ENCODE results near the gene DLGAP1.

The DLGAP1 gene

GRCh38 chr18:3468833-3469232 is 986.3 kb downstream of the DLGAP1 start:
- peak; percentile 54 for DNase-seq (ENCODE audit: low spot score)

- no peak for DNase-seq (ENCODE audit: low spot score)
These were observed 986.9 kb downstream of the DLGAP1 start for GRCh38 chr18:3468066-3468705.

GRCh38 chr18:3466872-3467271 is 988.2 kb downstream of the DLGAP1 start:
- DNase-seq (ENCODE audit: low spot score): no peak

- peak; percentile 75 for DNase-seq (ENCODE audit: low spot score)
These were observed 989.1 kb downstream of the DLGAP1 start for GRCh38 chr18:3466045-3466444.

GRCh38 chr18:3463051-3463450 is 992.1 kb downstream of the DLGAP1 start:
- DNase-seq (ENCODE audit: low spot score): no peak

- DNase-seq (ENCODE audit: low spot score): no peak
These were observed 993.4 kb downstream of the DLGAP1 start for GRCh38 chr18:3461704-3462103.

- no peak for DNase-seq (ENCODE audit: low spot score)
These were observed 994.2 kb downstream of the DLGAP1 start for GRCh38 chr18:3460823-3461398.

GRCh38 chr18:3458952-3459853 is 995.9 kb downstream of the DLGAP1 start:
- DNase-seq (ENCODE audit: low spot score): peak; percentile 73

- DNase-seq (ENCODE audit: low spot score): no peak
These were observed 996.7 kb downstream of the DLGAP1 start for GRCh38 chr18:3458378-3458777.

GRCh38 chr18:3457261-3457724 is 997.8 kb downstream of the DLGAP1 start:
- DNase-seq (ENCODE audit: low spot score): peak; percentile 57

- peak; percentile 93 for DNase-seq (ENCODE audit: low spot score)
These were observed 998.4 kb downstream of the DLGAP1 start for GRCh38 chr18:3456686-3457069.

- peak; percentile 94 for DNase-seq (ENCODE audit: low spot score)
These were observed 999.0 kb downstream of the DLGAP1 start for GRCh38 chr18:3455907-3456685.

- DNase-seq (ENCODE audit: low spot score): peak; percentile 16
These were observed 999.9 kb downstream of the DLGAP1 start for GRCh38 chr18:3455090-3455635.

- DNase-seq (ENCODE audit: low spot score): peak; percentile 79
These were observed 1000.6 kb downstream of the DLGAP1 start for GRCh38 chr18:3454365-3455089.

- DNase-seq (ENCODE audit: low spot score): peak; percentile 89
These were observed 1001.4 kb downstream of the DLGAP1 start for GRCh38 chr18:3453540-3454364.

- DNase-seq (ENCODE audit: low spot score): peak; percentile 43
These were observed 1002.2 kb downstream of the DLGAP1 start for GRCh38 chr18:3452750-3453539.

GRCh38 chr18:3451989-3452749 is 1002.9 kb downstream of the DLGAP1 start:
- DNase-seq (ENCODE audit: low spot score): peak; percentile 78

GRCh38 chr18:3451183-3451988 is 1003.7 kb downstream of the DLGAP1 start:
- peak; percentile 91 for DNase-seq (ENCODE audit: low spot score)
